ENCODE measurements around the gene COQ6. TPM values are rescaled to one million over a fixed set of nuclear protein-coding genes. Genes with fewer than 3 reads are reported as not detected.
"Not testable (repeated sequence)": the region's sequence is repeated elsewhere in the genome, so short reads cannot be mapped to it uniquely, and the experiment has no call there.

Gene COQ6
- total RNA-seq, 1 experiment from 2014 or later: 40.3 TPM

DNA sequence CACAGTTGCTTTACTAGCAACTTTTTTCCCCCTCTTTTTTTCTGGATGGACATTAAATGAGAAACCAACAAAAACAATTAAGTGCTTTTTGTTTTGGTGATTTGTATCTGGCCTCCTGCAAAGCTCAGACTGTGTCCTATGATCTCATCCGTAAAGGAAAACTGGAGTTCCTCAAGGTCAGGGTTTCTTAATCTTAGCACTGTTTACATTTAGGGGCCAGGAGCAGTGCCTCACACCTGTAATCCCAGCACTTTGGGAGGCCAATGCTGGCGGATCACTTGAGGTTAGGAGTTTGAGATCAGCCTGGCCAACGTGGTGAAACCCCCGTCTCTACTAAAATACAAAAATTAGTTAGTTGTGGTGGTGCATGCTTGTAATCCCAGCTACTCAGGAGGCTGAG lies 41.0 kb downstream of the COQ6 start:
- intact Hi-C loops (cut with micrococcal nuclease): no loop called here
- ATAC-seq (no peak), DNase-seq (no peak)
- no TSS peak for BruUV-seq (replicated peaks)
- Histone ChIP-seq H3K9me2 (replicated peaks; ENCODE audit: low read length) (no peaks in the 10 kb centered on the region), H2AFZ (ENCODE audit: low read length) (no peak overlapping the region), H4K20me1 (ENCODE audit: low read length) (no peaks in the 10 kb centered on the region), H3K27me3 (ENCODE audit: low read length) (no peaks in the 10 kb centered on the region), H3F3A (ENCODE audit: low read length, unreplicated experiment) (no peaks in the 10 kb centered on the region), H3K9ac (ENCODE audit: low read length) (no peak overlapping the region), H3K9me3 (ENCODE audit: low read length) (no peaks in the 10 kb centered on the region), H3K79me2 (ENCODE audit: low read length) (no peaks in the 10 kb centered on the region), H3K4me2 (ENCODE audit: low read length) (no peak overlapping the region), H3K4me3 (ENCODE audit: low read length) (no peak overlapping the region), H3K27ac (ENCODE audit: low read length) (no peak overlapping the region), H3K4me1 (ENCODE audit: insufficient read depth, low read length) (no peaks in the 10 kb centered on the region), H3K36me3 (ENCODE audit: low read depth, low read length) (no peaks in the 10 kb centered on the region)
- ChIA-PET CTCF (no interaction called here), POLR2A (ENCODE audit: unreplicated experiment) (no interaction called here)
- TF ChIP-seq EZH2phosphoT487 (IDR thresholded peaks at IDR 0.05; ENCODE audit: borderline replicate concordance, low read length): no peak
- no peak for TF ChIP-seq EZH2 (IDR thresholded peaks at IDR 0.05; ENCODE audit: low read length, unreplicated experiment)
- no peak for TF ChIP-seq CTCF (conservative IDR thresholded peaks at IDR 0.05; ENCODE audit: low read depth, low read length)

DNA sequence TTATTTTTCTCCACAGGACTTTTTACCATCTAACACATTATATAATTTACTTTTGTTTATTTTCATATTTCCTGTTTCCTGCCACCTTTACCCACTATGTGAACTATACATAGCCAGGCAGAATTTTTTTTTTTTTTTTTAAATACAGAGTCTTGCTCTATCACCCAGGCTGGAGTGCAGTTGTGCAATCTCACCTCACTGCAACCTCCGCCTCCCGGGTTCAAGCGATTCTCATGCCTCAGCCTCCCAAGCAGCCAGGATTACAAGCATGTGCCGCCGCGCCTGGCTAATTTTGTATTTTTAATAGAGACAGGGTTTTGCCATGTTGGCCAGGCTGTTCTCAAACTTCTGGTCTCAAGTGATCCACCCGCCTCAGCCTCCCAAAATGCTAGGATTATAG lies 44.8 kb downstream of the COQ6 start:
- H3K9me3 ChIP-seq (ENCODE audit: low read length); H4K20me1 ChIP-seq (ENCODE audit: low read length); POLR2A ChIA-PET (ENCODE audit: unreplicated experiment); H3K27me3 ChIP-seq (ENCODE audit: low read length); H2AFZ ChIP-seq (ENCODE audit: low read length); H3K9ac ChIP-seq (ENCODE audit: low read length); intact Hi-C loops (cut with micrococcal nuclease); H3K4me3 ChIP-seq (ENCODE audit: low read length); CTCF ChIA-PET; H3K79me2 ChIP-seq (ENCODE audit: low read length); H3F3A ChIP-seq (ENCODE audit: low read length, unreplicated experiment); H3K9me2 ChIP-seq (replicated peaks; ENCODE audit: low read length); H3K27ac ChIP-seq (ENCODE audit: low read length); H3K36me3 ChIP-seq (ENCODE audit: low read depth, low read length); BruUV-seq (replicated peaks); DNase-seq; H3K4me2 ChIP-seq (ENCODE audit: low read length); H3K4me1 ChIP-seq (ENCODE audit: insufficient read depth, low read length); ATAC-seq: not testable (repeated sequence)

GRCh38 chr14:73995977-73996378 lies 45.9 kb downstream of the COQ6 start:
- TF ChIP-seq EZH2phosphoT487 (IDR thresholded peaks at IDR 0.05; ENCODE audit: borderline replicate concordance, low read length): no peak
- no peak for TF ChIP-seq CTCF (conservative IDR thresholded peaks at IDR 0.05; ENCODE audit: low read depth, low read length)
- TF ChIP-seq EZH2 (IDR thresholded peaks at IDR 0.05; ENCODE audit: low read length, unreplicated experiment): no peak
- ATAC-seq (no peak), DNase-seq (no peak)
- H3K9ac ChIP-seq (ENCODE audit: low read length): no peak overlapping the region
- H3K9me2 ChIP-seq (replicated peaks; ENCODE audit: low read length): no peaks in the 10 kb centered on the region
- no peak overlapping the region for H3K27ac ChIP-seq (ENCODE audit: low read length)
- no TSS peak for BruUV-seq (replicated peaks)
- H3K4me3 ChIP-seq (ENCODE audit: low read length): no peak overlapping the region
- H3K4me2 ChIP-seq (ENCODE audit: low read length): no peak overlapping the region
- H3K36me3 ChIP-seq (ENCODE audit: low read depth, low read length): no peaks in the 10 kb centered on the region
- ChIA-PET POLR2A (ENCODE audit: unreplicated experiment) (interaction anchor here (0.6 kb wide), 1 partner anchor 128 kb away, joined by 5 read pairs; no protein-coding TSS in a partner anchor), CTCF (no interaction called here)
- no peak overlapping the region for H2AFZ ChIP-seq (ENCODE audit: low read length)
- H3K4me1 ChIP-seq (ENCODE audit: insufficient read depth, low read length): no peaks in the 10 kb centered on the region
- H4K20me1 ChIP-seq (ENCODE audit: low read length): no peaks in the 10 kb centered on the region
- intact Hi-C loops (cut with micrococcal nuclease): no loop called here
- H3F3A ChIP-seq (ENCODE audit: low read length, unreplicated experiment): no peaks in the 10 kb centered on the region
- no peaks in the 10 kb centered on the region for H3K79me2 ChIP-seq (ENCODE audit: low read length)
- H3K27me3 ChIP-seq (ENCODE audit: low read length): no peaks in the 10 kb centered on the region
- H3K9me3 ChIP-seq (ENCODE audit: low read length): no peaks in the 10 kb centered on the region
